GM12878 (cell line): ENCODE results near the gene NKD2. TPM values are rescaled to one million over a fixed set of nuclear protein-coding genes. Genes with fewer than 3 reads are reported as not detected.

Experiments used
- BCL11A ChIP-seq: IDR thresholded peaks from 2 replicates; pipeline ENCODE4 v1.6.1; 2011; ENCODE audit warnings: low read depth, low read length
- CREM ChIP-seq: IDR thresholded peaks from 2 replicates; pipeline ENCODE4 v1.6.1; 2014; ENCODE audit warnings: antibody characterized with exemption, low read depth
- RCOR1 ChIP-seq: conservative IDR thresholded peaks from 2 replicates; pipeline ENCODE4 v1.6.1; 2012; ENCODE audit warnings: low read depth, low read length, improper control_type of control experiment
- RFX5 ChIP-seq: IDR thresholded peaks from 2 replicates; pipeline ENCODE4 v1.6.1; 2011; ENCODE audit warnings: low read depth, low read length, improper control_type of control experiment
- SUPT20H ChIP-seq: IDR thresholded peaks from 2 replicates; pipeline ENCODE4 v1.6.1; 2011; ENCODE audit warnings: low read depth, mild to moderate bottlenecking, low read length, moderate library complexity, borderline replicate concordance; ENCODE audit not compliant: control insufficient read depth
- polyA plus RNA-seq, 11 experiments: library from polyadenylated mRNA; depleted of rRNA in 4 of 11; unstranded in 6 of 11; stranded (reverse) in 5 of 11; fragments of >200 nt; fragmentation: Nextera tagmentation in 4 of 11; fragmentation: Illumina TruSeq in 1 of 11; extraction: Ambion mirVana in 4 of 11; extraction: Trizol in 1 of 11; gene quantifications; 1 replicate in 1 of 11; 2 replicates in 10 of 11; pipeline versions ENCODE4 v1.2.1 to v1.2.3, GENCODE V29; 2011 to 2016; ENCODE audit warnings: inconsistent platforms in 2 of 11, missing spikeins in 2 of 11, low read depth in 1 of 11
- total RNA-seq, 4 experiments: library from RNA; depleted of rRNA in 3 of 4; stranded (reverse); fragments of >200 nt in 3 of 4; fragmentation: Illumina TruSeq in 1 of 4; extraction: Trizol in 1 of 4; gene quantifications; 2 replicates each; pipeline versions ENCODE4 v1.2.1 to v1.2.3, GENCODE V29; 2013 to 2021
- TF ChIP-seq, protein P1 (sequence below): fragments of 450-650 bp; IDR thresholded peaks from 2 replicates; pipeline ENCODE4 v1.6.1; 2017; ENCODE audit warnings: mild to moderate bottlenecking, moderate library complexity
- TF ChIP-seq, protein P2 (sequence below): IDR thresholded peaks from 2 replicates; pipeline ENCODE4 v1.6.1; 2012; ENCODE audit warnings: improper control_type of control experiment, low read depth, low read length; ENCODE audit not compliant: insufficient replicate concordance

NKD2 gene
- total and polyA plus RNA-seq, 10 of the 15 experiments (the other 5 are each of a cell fraction or from before 2014, with no cell fraction given): 0.20 to 0.83 (median 0.26) TPM; not detected in 7

DNA sequence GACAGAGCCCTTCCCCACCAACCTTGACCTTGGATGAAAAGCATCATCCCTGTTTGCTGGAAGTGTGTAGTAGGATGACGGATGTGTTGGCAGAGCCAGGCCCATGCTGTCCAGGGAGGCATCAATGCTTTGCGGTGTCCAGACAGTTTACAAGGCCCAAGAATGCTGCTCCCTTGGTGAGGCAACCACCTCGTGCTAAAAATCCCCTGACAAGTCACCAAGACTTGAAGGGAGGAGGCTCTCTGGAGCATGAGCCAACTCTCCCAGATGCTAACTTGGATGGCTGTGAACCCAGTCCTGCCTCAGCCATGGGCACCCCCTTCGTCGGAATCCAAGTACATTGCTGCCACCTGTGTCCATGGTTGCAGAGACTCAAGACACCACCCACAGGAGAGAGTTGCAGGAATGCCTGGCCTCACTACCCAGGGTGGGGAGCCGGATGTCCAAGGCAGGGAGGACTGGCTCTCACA is 9.5 kb upstream of the NKD2 start (continued):
- TF ChIP-seq RCOR1: no peak
- TF ChIP-seq, protein P1, sequence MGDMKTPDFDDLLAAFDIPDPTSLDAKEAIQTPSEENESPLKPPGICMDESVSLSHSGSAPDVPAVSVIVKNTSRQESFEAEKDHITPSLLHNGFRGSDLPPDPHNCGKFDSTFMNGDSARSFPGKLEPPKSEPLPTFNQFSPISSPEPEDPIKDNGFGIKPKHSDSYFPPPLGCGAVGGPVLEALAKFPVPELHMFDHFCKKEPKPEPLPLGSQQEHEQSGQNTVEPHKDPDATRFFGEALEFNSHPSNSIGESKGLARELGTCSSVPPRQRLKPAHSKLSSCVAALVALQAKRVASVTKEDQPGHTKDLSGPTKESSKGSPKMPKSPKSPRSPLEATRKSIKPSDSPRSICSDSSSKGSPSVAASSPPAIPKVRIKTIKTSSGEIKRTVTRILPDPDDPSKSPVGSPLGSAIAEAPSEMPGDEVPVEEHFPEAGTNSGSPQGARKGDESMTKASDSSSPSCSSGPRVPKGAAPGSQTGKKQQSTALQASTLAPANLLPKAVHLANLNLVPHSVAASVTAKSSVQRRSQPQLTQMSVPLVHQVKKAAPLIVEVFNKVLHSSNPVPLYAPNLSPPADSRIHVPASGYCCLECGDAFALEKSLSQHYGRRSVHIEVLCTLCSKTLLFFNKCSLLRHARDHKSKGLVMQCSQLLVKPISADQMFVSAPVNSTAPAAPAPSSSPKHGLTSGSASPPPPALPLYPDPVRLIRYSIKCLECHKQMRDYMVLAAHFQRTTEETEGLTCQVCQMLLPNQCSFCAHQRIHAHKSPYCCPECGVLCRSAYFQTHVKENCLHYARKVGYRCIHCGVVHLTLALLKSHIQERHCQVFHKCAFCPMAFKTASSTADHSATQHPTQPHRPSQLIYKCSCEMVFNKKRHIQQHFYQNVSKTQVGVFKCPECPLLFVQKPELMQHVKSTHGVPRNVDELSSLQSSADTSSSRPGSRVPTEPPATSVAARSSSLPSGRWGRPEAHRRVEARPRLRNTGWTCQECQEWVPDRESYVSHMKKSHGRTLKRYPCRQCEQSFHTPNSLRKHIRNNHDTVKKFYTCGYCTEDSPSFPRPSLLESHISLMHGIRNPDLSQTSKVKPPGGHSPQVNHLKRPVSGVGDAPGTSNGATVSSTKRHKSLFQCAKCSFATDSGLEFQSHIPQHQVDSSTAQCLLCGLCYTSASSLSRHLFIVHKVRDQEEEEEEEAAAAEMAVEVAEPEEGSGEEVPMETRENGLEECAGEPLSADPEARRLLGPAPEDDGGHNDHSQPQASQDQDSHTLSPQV: no peak
- TF ChIP-seq BCL11A: no peak
- TF ChIP-seq, protein P2, sequence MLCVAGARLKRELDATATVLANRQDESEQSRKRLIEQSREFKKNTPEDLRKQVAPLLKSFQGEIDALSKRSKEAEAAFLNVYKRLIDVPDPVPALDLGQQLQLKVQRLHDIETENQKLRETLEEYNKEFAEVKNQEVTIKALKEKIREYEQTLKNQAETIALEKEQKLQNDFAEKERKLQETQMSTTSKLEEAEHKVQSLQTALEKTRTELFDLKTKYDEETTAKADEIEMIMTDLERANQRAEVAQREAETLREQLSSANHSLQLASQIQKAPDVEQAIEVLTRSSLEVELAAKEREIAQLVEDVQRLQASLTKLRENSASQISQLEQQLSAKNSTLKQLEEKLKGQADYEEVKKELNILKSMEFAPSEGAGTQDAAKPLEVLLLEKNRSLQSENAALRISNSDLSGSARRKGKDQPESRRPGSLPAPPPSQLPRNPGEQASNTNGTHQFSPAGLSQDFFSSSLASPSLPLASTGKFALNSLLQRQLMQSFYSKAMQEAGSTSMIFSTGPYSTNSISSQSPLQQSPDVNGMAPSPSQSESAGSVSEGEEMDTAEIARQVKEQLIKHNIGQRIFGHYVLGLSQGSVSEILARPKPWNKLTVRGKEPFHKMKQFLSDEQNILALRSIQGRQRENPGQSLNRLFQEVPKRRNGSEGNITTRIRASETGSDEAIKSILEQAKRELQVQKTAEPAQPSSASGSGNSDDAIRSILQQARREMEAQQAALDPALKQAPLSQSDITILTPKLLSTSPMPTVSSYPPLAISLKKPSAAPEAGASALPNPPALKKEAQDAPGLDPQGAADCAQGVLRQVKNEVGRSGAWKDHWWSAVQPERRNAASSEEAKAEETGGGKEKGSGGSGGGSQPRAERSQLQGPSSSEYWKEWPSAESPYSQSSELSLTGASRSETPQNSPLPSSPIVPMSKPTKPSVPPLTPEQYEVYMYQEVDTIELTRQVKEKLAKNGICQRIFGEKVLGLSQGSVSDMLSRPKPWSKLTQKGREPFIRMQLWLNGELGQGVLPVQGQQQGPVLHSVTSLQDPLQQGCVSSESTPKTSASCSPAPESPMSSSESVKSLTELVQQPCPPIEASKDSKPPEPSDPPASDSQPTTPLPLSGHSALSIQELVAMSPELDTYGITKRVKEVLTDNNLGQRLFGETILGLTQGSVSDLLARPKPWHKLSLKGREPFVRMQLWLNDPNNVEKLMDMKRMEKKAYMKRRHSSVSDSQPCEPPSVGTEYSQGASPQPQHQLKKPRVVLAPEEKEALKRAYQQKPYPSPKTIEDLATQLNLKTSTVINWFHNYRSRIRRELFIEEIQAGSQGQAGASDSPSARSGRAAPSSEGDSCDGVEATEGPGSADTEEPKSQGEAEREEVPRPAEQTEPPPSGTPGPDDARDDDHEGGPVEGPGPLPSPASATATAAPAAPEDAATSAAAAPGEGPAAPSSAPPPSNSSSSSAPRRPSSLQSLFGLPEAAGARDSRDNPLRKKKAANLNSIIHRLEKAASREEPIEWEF: no peak
- no peak for TF ChIP-seq RFX5
- TF ChIP-seq CREM: no peak
- no peak for TF ChIP-seq SUPT20H
